KG1 (cell line): ENCODE results near the gene RAD23B.

ENCODE experiments used
- DNase-seq: peaks from one replicate; lab custom pipeline; 2025; lab: John Stamatoyannopoulos, UW

Gene RAD23B

GRCh38 chr9:107334103-107334776 is 51.2 kb downstream of the RAD23B start:
- DNase-seq, result no peak

- DNase-seq, result no peak
Observed at GRCh38 chr9:107335331-107335730, 52.3 kb downstream of the RAD23B start.

GRCh38 chr9:107336718-107337360 is 53.8 kb downstream of the RAD23B start:
- DNase-seq, result no peak

- no peak for DNase-seq
Observed at GRCh38 chr9:107337676-107338590, 54.9 kb downstream of the RAD23B start.

GRCh38 chr9:107338911-107339659 is 56.0 kb downstream of the RAD23B start:
- DNase-seq, result no peak

- DNase-seq, result peak; percentile 59
Observed at GRCh38 chr9:107340920-107341632, 58.0 kb downstream of the RAD23B start.

GRCh38 chr9:107342476-107343161 is 59.5 kb downstream of the RAD23B start:
- DNase-seq, result no peak

GRCh38 chr9:107345327-107345726 is 62.2 kb downstream of the RAD23B start:
- no peak for DNase-seq

GRCh38 chr9:107348836-107349235 is 65.8 kb downstream of the RAD23B start:
- DNase-seq, result no peak

GRCh38 chr9:107350443-107350842 is 67.4 kb downstream of the RAD23B start:
- DNase-seq, result no peak

- DNase-seq, result no peak
Observed at GRCh38 chr9:107351382-107352045, 68.4 kb downstream of the RAD23B start.

GRCh38 chr9:107355394-107355793 is 72.3 kb downstream of the RAD23B start:
- DNase-seq, result no peak

GRCh38 chr9:107358986-107359385 is 75.9 kb downstream of the RAD23B start:
- DNase-seq, result no peak

- DNase-seq, result no peak
Observed at GRCh38 chr9:107360098-107360497, 77.0 kb downstream of the RAD23B start.

- no peak for DNase-seq
Observed at GRCh38 chr9:107361816-107362215, 78.7 kb downstream of the RAD23B start.

GRCh38 chr9:107363516-107364152 is 80.6 kb downstream of the RAD23B start:
- DNase-seq, result no peak

GRCh38 chr9:107367727-107368502 is 84.8 kb downstream of the RAD23B start:
- DNase-seq, result no peak

- no peak for DNase-seq
Observed at GRCh38 chr9:107368696-107369095, 85.6 kb downstream of the RAD23B start.

- DNase-seq, result no peak
Observed at GRCh38 chr9:107373809-107374208, 90.7 kb downstream of the RAD23B start.
